Gastroesophageal sphincter (tissue), 3 donors: ENCODE results near the gene OXGR1.

Experiments
- EP300 ChIP-seq: sonication (generic); formaldehyde crosslinking; IDR thresholded peaks from one replicate; pipeline ENCODE4 v1.6.1; 2017; ENCODE audit warnings: antibody characterized with exemption, mild to moderate bottlenecking
- POLR2A ChIP-seq, 2 donors: fragments of 450-650 bp; IDR thresholded peaks; one replicate each; pipeline ENCODE4 v1.6.1; 2017; ENCODE audit warnings: antibody characterized with exemption in 2 of 2, mild to moderate bottlenecking in 2 of 2, moderate library complexity in 1 of 2
- POLR2AphosphoS5 ChIP-seq: sonication (generic); formaldehyde crosslinking; IDR thresholded peaks from one replicate; pipeline ENCODE4 v1.6.1; 2017; ENCODE audit warnings: antibody characterized with exemption
- TF ChIP-seq, protein P1 (sequence below), 4 experiments: fragments of 200-600 bp in 2 of 4; fragments of 450-650 bp in 2 of 4; sonication (generic) in 1 of 4; IDR thresholded peaks; one replicate each; pipeline ENCODE4 v1.5.1; 2017 to 2019; ENCODE audit warnings: antibody characterized with exemption in 4 of 4, mild to moderate bottlenecking in 2 of 4, moderate library complexity in 2 of 4

DNA sequence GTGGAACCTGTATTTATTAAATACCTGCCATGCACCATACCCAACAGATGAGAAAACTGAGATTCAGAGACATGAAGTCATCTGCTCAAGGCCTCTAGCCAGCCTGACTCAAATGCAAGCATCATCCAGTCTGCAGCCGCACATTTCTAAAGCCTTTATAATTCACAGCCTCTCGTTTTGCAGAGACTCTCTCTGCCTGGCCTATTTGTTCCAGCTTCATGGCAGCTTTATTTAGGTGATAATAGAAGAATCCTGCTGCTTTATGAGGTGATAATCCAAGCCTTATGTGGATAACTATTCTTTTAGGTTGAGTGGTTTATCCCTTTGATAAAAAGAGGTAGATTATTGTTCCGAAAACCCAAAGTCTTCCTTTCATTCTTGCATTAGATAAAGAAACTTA, 58.4 kb downstream of the OXGR1 start:
- TF ChIP-seq, protein P1, sequence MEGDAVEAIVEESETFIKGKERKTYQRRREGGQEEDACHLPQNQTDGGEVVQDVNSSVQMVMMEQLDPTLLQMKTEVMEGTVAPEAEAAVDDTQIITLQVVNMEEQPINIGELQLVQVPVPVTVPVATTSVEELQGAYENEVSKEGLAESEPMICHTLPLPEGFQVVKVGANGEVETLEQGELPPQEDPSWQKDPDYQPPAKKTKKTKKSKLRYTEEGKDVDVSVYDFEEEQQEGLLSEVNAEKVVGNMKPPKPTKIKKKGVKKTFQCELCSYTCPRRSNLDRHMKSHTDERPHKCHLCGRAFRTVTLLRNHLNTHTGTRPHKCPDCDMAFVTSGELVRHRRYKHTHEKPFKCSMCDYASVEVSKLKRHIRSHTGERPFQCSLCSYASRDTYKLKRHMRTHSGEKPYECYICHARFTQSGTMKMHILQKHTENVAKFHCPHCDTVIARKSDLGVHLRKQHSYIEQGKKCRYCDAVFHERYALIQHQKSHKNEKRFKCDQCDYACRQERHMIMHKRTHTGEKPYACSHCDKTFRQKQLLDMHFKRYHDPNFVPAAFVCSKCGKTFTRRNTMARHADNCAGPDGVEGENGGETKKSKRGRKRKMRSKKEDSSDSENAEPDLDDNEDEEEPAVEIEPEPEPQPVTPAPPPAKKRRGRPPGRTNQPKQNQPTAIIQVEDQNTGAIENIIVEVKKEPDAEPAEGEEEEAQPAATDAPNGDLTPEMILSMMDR (IDR thresholded peaks at IDR 0.05): no peak
- TF ChIP-seq POLR2A (IDR thresholded peaks at IDR 0.05) (no peak), POLR2AphosphoS5 (no peak), EP300 (no peak)
